HFF-Myc (cell line): ENCODE results near the gene AP3D1.
"Not testable (repeated sequence)": the region's sequence is repeated elsewhere in the genome, so short reads cannot be mapped to it uniquely, and the experiment has no call there.

Experiments used
- DNase-seq: peaks from one replicate; pipeline ENCODE4 v3.0.0-alpha.2; 2011; ENCODE audit warnings: low read depth; ENCODE audit errors: extremely low read depth
- H3K4me3 ChIP-seq: replicated peaks from 2 replicates; pipeline ENCODE4 v1.5.1; 2011; ENCODE audit warnings: low read depth, mild to moderate bottlenecking, control low read depth, low read length
- TF ChIP-seq, protein P1 (sequence below): IDR thresholded peaks from 2 replicates; pipeline ENCODE4 v1.5.1; 2012; ENCODE audit warnings: mild to moderate bottlenecking, low read depth, low read length, control low read depth; ENCODE audit errors: missing control alignments

AP3D1 gene

DNA sequence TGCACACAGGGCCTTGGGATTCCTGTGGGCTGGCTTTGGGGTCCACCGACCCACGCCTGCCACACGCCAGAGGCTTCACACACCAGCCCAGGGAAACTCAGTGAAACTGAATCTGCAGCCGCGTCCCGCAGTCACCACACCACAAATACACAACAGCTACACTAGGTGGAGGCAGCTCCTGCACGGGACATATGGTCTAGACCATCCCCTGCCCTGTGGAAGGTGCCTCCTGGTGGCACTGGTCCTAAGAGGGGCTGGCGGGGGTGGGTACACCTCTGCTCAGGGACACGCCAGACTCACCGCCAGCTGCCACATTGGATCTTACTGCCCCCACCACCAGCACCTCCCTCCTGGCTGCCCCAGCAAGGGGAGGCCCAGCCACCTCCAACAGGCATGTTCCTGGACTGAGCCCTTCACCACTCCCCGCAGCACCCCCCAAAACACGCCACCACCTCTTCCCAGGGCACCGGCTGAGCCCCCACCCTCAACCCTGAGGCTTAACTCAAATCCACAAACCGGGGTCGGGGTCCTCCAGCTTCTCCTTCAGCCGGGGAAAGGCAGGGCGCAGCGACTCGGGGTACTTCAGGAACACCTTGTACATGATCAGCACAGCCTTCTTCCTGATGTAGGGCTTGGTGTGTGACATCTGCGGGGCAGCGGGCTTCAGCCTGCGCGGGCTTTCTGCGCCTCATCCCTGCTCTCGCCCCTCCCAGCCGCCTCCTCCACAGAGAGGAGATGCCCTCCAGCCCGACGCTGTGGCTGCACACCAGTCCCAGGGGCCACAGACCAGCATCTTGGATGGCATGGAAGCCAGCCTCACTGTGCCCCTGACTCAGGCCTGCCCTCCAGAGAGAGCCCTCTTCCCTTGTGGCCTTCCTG lies 21.2 kb downstream of the AP3D1 start:
- no peak overlapping the region for H3K4me3 ChIP-seq
- TF ChIP-seq, protein P1, sequence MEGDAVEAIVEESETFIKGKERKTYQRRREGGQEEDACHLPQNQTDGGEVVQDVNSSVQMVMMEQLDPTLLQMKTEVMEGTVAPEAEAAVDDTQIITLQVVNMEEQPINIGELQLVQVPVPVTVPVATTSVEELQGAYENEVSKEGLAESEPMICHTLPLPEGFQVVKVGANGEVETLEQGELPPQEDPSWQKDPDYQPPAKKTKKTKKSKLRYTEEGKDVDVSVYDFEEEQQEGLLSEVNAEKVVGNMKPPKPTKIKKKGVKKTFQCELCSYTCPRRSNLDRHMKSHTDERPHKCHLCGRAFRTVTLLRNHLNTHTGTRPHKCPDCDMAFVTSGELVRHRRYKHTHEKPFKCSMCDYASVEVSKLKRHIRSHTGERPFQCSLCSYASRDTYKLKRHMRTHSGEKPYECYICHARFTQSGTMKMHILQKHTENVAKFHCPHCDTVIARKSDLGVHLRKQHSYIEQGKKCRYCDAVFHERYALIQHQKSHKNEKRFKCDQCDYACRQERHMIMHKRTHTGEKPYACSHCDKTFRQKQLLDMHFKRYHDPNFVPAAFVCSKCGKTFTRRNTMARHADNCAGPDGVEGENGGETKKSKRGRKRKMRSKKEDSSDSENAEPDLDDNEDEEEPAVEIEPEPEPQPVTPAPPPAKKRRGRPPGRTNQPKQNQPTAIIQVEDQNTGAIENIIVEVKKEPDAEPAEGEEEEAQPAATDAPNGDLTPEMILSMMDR, result no peak
- no peak for DNase-seq

DNA sequence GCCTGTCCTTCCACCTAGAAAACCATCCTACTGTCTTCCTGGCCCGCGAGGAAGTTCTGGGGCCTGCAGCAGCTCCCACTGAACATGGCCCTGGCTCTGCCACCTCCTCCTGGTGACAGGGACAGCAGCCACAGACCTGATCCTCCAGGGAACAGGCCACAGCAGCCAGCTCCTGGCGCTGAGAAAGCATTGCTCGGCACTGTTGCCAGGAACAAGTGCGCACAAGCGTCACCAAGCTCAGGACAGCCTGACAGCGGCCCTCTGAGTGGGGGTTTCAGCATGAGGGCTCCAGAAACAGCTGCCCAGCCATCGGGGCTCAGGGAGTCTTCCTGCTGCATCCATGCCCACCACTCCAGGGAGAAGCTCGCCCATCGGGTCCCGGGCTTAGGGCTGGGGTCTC lies 21.9 kb downstream of the AP3D1 start:
- TF ChIP-seq, protein P1, result no peak
- DNase-seq, result no peak
- H3K4me3 ChIP-seq, result no peak overlapping the region

DNA sequence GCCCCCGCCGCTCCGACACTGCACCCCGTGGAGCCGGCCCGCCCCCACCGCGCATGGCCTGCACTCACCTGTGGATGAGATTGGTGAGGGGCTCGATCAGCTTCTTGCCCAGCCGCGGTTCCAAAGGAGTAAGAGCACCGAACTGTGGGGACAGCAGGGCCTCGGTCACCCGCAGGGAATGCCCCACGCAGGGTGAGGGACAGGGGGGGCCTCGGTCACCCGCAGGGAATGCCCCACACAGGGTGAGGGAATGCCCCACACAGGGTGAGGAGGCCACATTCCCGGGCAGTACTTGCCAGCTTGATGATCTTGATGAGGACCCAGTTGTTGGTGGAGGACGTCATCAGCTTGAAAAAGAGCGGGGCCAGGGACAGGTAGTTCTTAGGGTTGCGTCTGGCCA lies 22.3 kb downstream of the AP3D1 start:
- TF ChIP-seq, protein P1, result no peak
- DNase-seq, result no peak
- H3K4me3 ChIP-seq, result no peak overlapping the region

DNA sequence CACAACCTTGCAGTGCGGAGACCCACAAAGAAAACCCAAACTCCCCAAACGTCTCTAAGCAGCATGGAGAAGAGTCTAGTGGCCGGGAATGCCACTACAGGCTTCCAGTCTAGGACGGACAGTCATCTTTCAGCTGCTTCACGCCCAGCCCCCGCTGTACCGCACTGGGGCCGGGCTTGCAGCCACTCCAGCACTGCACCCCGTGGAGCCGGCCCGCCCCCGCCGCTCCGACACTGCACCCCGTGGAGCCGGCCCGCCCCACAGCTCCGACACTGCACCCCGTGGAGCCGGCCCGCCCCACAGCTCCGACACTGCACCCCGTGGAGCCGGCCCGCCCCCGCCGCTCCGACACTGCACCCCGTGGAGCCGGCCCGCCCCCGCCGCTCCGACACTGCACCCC lies 23.1 kb downstream of the AP3D1 start:
- DNase-seq, H3K4me3 ChIP-seq: not testable (repeated sequence)

DNA sequence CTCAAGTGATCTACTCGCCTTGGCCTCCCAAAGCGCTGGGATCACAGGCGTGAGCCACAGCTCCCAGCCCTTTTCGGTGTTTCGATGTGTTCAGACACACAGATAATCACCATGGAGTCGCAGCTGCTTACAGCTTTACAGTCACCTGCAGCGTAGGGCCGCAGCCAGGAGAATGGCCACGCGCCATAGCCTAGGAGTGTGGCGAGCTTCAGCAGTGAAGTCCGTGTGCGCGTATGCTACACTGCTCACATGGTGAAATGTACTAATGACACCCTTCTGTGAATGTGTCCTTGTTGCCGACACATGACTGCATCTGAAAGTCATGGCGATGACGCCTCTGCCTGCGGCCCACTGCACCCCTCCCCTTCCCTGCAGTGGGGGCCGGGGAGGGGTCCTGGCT lies 23.6 kb downstream of the AP3D1 start:
- H3K4me3 ChIP-seq, result no peak overlapping the region
- no peak for DNase-seq
- TF ChIP-seq, protein P1, result no peak

DNA sequence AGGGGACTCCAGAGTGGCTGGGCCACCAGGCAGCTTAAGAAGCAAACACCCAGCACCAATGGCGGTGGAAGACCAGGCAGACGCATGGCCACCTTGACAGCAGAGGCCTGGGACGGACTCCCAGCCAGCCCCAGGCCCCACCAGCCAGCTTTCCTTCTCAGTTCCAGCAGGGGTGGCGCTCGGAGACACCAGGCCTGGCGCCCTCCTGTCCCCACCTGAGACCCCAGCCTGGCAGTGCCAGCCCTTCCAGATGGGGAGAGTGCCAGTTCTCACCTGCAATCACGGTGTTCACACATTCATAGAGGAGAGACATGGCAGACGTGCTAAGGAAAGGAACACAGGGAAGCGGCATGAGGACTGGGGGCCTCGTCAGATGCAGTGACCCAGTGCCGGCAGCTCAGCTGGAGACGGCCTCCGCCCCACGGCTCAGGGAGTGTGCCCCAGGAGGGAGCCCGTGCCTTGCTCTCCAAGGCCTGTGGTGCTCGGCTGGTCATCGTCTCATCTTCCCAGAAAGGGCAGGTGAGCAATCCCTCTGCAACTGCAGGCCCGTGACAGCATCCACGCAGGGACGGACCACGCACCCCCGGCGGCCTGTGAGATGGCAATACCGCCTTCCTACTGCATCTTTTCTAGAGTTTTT lies 24.4 kb downstream of the AP3D1 start:
- H3K4me3 ChIP-seq, result no peak overlapping the region
- TF ChIP-seq, protein P1, result no peak

DNA sequence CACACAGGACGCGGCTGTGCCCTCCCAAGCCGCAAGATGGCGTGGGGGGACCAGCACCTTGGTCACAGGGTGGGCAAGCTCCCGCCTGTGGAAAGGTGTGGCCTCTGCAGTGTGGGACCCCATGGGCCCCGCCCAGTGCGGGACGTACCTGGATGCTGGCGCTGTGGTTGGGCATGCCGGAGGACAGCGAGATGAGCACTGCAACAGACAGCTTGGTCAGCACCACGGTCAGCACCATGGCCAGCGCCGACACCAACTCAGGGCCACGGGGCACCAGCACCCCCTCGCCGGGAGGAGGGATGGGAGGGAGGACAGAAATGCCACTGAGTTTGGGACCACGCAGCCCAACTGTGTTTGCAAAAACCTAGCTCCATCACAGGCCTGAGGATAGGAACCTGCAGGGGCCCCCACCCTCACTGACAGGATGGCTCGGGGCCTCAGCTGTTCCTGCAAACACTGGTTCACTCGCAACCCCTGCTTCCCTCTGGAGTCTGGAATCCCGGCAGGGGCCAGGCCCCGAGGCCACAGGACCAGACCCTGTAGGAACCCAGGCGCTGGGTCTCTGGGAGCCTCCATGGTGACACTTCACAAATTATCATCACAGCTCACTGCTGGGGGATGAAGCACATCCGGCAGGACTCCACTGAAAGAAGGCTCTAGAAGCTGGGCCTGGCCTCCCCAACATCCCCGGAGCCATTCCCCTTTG lies 27.5 kb downstream of the AP3D1 start:
- no peak overlapping the region for H3K4me3 ChIP-seq
- TF ChIP-seq, protein P1, result no peak
- DNase-seq, result no peak

More for the DNA sequence above, 24.4 kb downstream of the AP3D1 start:
- no peak for DNase-seq
